ENCODE data around the gene SDR39U1. TPM values are rescaled to one million over a fixed set of nuclear protein-coding genes. Genes with fewer than 3 reads are reported as not detected.

The SDR39U1 gene
- total RNA-seq, 2 experiments from 2014 or later: 71.7 to 74.7 TPM

- ChIA-PET CTCF (no interaction called here), POLR2A (no interaction called here)
- H3K27me3 Mint-ChIP-seq: peaks cover 4% of the 10 kb centered on the region
- ATAC-seq (ENCODE audit: poor library complexity): no peak
- H3K9me3 Mint-ChIP-seq: peaks cover 6% of the 10 kb centered on the region
- no peak for DNase-seq
- no peaks in the 10 kb centered on the region for H3K36me3 Mint-ChIP-seq (ENCODE audit: low read depth)
- Histone ChIP-seq H3K27ac (ENCODE audit: low read depth in 1 of 2, low read length in 2 of 2) (no peak overlapping the region), H3K36me3 (ENCODE audit: insufficient read depth, low read length) (no peaks in the 10 kb centered on the region), H3K4me3 (ENCODE audit: low read length) (no peak overlapping the region), H3K27me3 (ENCODE audit: control insufficient read depth in 1 of 2, insufficient read depth in 2 of 2, low read length in 2 of 2) (no peaks in the 10 kb centered on the region), H3K4me1 (ENCODE audit: insufficient read depth, low read length) (peaks cover 6% of the 10 kb centered on the region), H3K9me3 (ENCODE audit: control insufficient read depth in 1 of 2, insufficient read depth in 1 of 2, low read length in 2 of 2) (no peaks in the 10 kb centered on the region)
- H3K4me1 Mint-ChIP-seq (ENCODE audit: low read depth): peaks cover 35% of the 10 kb centered on the region
- no peak overlapping the region for H3K4me3 Mint-ChIP-seq
- no peak overlapping the region for H3K27ac Mint-ChIP-seq
- intact Hi-C loops (cut with DNase I, micrococcal nuclease): loop anchor here in 1 of 2 experiments (10.0 kb wide), 1 partner anchor 229 kb away; no protein-coding TSS in a partner anchor
- TF ChIP-seq CTCF (IDR thresholded peaks at IDR 0.05): no peak
Measured at GRCh38 chr14:24465805-24466204, 23.2 kb upstream of the SDR39U1 start.

GRCh38 chr14:24465368-24465767 is 22.8 kb upstream of the SDR39U1 start:
- Mint-ChIP-seq H3K27me3 (peaks cover 4% of the 10 kb centered on the region), H3K4me1 (ENCODE audit: low read depth) (peaks cover 35% of the 10 kb centered on the region), H3K36me3 (ENCODE audit: low read depth) (no peaks in the 10 kb centered on the region), H3K27ac (no peak overlapping the region), H3K4me3 (no peak overlapping the region), H3K9me3 (peaks cover 6% of the 10 kb centered on the region)
- ATAC-seq (ENCODE audit: poor library complexity): peak; percentile 37
- Histone ChIP-seq H3K4me1 (ENCODE audit: insufficient read depth, low read length) (peaks cover 6% of the 10 kb centered on the region), H3K36me3 (ENCODE audit: insufficient read depth, low read length) (no peaks in the 10 kb centered on the region), H3K27me3 (ENCODE audit: control insufficient read depth in 1 of 2, insufficient read depth in 2 of 2, low read length in 2 of 2) (no peaks in the 10 kb centered on the region), H3K4me3 (ENCODE audit: low read length) (no peak overlapping the region), H3K9me3 (ENCODE audit: control insufficient read depth in 1 of 2, insufficient read depth in 1 of 2, low read length in 2 of 2) (no peaks in the 10 kb centered on the region), H3K27ac (ENCODE audit: low read depth in 1 of 2, low read length in 2 of 2) (no peak overlapping the region)
- intact Hi-C loops (cut with DNase I, micrococcal nuclease): loop anchor here in 1 of 2 experiments (10.0 kb wide), 1 partner anchor 229 kb away; no protein-coding TSS in a partner anchor
- CTCF ChIA-PET: no interaction called here
- POLR2A ChIA-PET: interaction anchor here (0.9 kb wide), 1 partner anchor 22 kb away, joined by 3 read pairs; no protein-coding TSS in a partner anchor
- no peak for TF ChIP-seq CTCF (IDR thresholded peaks at IDR 0.05)
- peak in 2 of 14 experiments; percentile 27 to 43 for DNase-seq

- H3K4me1 ChIP-seq (ENCODE audit: insufficient read depth, low read length): peaks cover 6% of the 10 kb centered on the region
- peaks cover 3% of the 10 kb centered on the region for H3K9me3 Mint-ChIP-seq
- no peaks in the 10 kb centered on the region for H3K27me3 Mint-ChIP-seq
- peaks cover 35% of the 10 kb centered on the region for H3K4me1 Mint-ChIP-seq (ENCODE audit: low read depth)
- peak overlapping the region; percentile 6 for H3K4me3 Mint-ChIP-seq
- H3K27ac Mint-ChIP-seq: peak overlapping the region; percentile 1
- no peaks in the 10 kb centered on the region for H3K9me3 ChIP-seq (ENCODE audit: control insufficient read depth in 1 of 2, insufficient read depth in 1 of 2, low read length in 2 of 2)
- H3K4me3 ChIP-seq (ENCODE audit: low read length): no peak overlapping the region
- ChIA-PET POLR2A (interaction anchor here (0.6 to 0.9 kb wide), 2 partner anchors 21 to 457 kb away, joined by 3 read pairs; no protein-coding TSS in a partner anchor), CTCF (no interaction called here)
- H3K27me3 ChIP-seq (ENCODE audit: control insufficient read depth in 1 of 2, insufficient read depth in 2 of 2, low read length in 2 of 2): no peaks in the 10 kb centered on the region
- no peak for TF ChIP-seq CTCF (IDR thresholded peaks at IDR 0.05)
- intact Hi-C loops (cut with DNase I, micrococcal nuclease): loop anchor here in 1 of 2 experiments (10.0 kb wide), 1 partner anchor 231 kb away; no protein-coding TSS in a partner anchor
- peak in 1 of 14 experiments; percentile 33 for DNase-seq
- H3K36me3 ChIP-seq (ENCODE audit: insufficient read depth, low read length): no peaks in the 10 kb centered on the region
- H3K27ac ChIP-seq (ENCODE audit: low read depth in 1 of 2, low read length in 2 of 2): no peak overlapping the region
- no peaks in the 10 kb centered on the region for H3K36me3 Mint-ChIP-seq (ENCODE audit: low read depth)
- no peak for ATAC-seq (ENCODE audit: poor library complexity)
Measured at GRCh38 chr14:24463884-24464785, 21.6 kb upstream of the SDR39U1 start.
